HL-60 (cell line): Measurements from ENCODE around the gene WDR70.

Source experiments
- CTCF ChIP-seq: IDR thresholded peaks from one replicate; pipeline ENCODE4 v1.5.1; 2011; ENCODE audit warnings: low read length, control low read depth, inconsistent platforms; ENCODE audit not compliant: insufficient read depth
- GABPA ChIP-seq: IDR thresholded peaks from 2 replicates; pipeline ENCODE4 v1.6.1; 2012; ENCODE audit warnings: low read depth
- POLR2AphosphoS5 ChIP-seq: IDR thresholded peaks from 2 replicates; pipeline ENCODE4 v1.6.1; 2012; ENCODE audit warnings: low read depth
- REST ChIP-seq: IDR thresholded peaks from 2 replicates; pipeline ENCODE4 v1.6.1; 2012; ENCODE audit warnings: low read depth; ENCODE audit not compliant: insufficient replicate concordance
- SPI1 ChIP-seq: IDR thresholded peaks from 2 replicates; pipeline ENCODE4 v1.6.1; 2012; ENCODE audit warnings: low read depth, mild to moderate bottlenecking, borderline replicate concordance

GRCh38 chr5:37709020-37709419 lies 329.9 kb downstream of the WDR70 start:
- no peak for TF ChIP-seq CTCF
- TF ChIP-seq REST, result no peak
- TF ChIP-seq POLR2AphosphoS5, result no peak
- TF ChIP-seq GABPA, result no peak
- TF ChIP-seq SPI1, result no peak
